Measurements from ENCODE around the gene PNKP.

PNKP gene

DNA sequence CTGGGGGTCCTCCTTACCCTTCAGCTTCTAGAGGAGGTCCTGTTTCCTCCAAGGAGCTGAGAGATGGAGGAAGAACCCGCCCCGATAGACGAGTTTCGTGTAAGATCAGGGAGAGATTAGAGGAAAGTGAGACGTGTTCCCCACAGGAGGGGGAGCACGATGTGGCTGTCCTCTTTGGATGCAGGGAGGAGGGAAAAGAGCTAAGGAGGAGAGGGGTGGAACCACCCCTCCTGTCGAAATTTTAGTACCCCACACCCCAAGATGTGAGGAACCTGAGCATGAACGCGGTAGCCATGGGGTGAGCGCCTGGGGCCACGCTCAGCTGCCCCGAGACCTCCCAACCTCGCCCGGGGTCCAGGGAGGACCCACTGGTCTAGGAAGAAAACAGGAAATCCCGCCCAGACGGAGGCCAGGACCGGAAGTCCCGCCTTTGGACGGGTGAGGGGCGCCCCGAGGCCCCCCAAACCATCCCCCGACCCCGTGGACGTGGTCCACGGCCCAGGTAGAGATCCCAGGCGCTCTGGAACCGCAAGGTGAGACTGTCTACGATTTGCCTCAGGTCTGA lies 8.6 kb upstream of the PNKP start:
- peaks cover 33 to 49% of the 10 kb centered on the region in 2 donors for H3K36me3 Mint-ChIP-seq
- no peak for ATAC-seq (replicated peaks)

DNA sequence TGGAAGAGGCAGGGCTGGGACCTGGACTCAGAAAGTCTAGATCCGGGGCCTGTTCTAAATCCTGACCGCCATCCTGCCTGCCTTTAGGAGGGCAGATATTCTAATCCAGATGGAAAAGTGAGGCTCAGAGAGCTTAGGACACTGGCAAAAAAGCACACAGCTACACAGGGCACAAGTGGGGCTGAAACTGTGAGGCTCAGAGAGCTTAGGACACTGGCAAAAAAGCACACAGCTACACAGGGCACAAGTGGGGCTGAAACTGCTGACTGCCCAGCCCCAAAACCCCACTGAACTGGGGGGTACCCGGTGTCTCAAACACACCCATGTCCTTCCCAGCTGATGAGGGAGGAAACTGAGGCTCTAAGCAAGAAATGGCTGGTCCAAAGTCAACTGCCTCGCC lies 7.8 kb upstream of the PNKP start:
- Mint-ChIP-seq H3K9me3 (no peaks in the 10 kb centered on the region), H3K27me3 (no peaks in the 10 kb centered on the region), H3K4me3 (no peak overlapping the region), H3K4me1 (peaks cover 27 to 58% of the 10 kb centered on the region in 2 donors), H3K36me3 (peaks cover 28 to 41% of the 10 kb centered on the region in 2 donors), H3K27ac (no peak overlapping the region)
- no peak for ATAC-seq (replicated peaks)
- no peak for DNase-seq

More for the DNA sequence above, 8.6 kb upstream of the PNKP start:
- Mint-ChIP-seq H3K27ac (no peak overlapping the region), H3K9me3 (no peaks in the 10 kb centered on the region), H3K4me1 (peaks cover 26 to 57% of the 10 kb centered on the region in 2 donors), H3K27me3 (no peaks in the 10 kb centered on the region), H3K4me3 (no peak overlapping the region)
- peak; percentile 49 for DNase-seq

GRCh38 chr19:49874503-49875157 lies 7.3 kb upstream of the PNKP start:
- Mint-ChIP-seq H3K4me1 (peaks cover 29 to 58% of the 10 kb centered on the region in 2 donors), H3K36me3 (peaks cover 26 to 38% of the 10 kb centered on the region in 2 donors), H3K27me3 (no peaks in the 10 kb centered on the region), H3K4me3 (peak overlapping the region in 1 of 2 donors; percentile 30), H3K9me3 (no peaks in the 10 kb centered on the region), H3K27ac (peak overlapping the region; percentile 43)
- ATAC-seq (replicated peaks) (no peak), DNase-seq (no peak)

- peaks cover 20 to 30% of the 10 kb centered on the region in 2 donors for H3K36me3 Mint-ChIP-seq
- ATAC-seq (replicated peaks) (no peak), DNase-seq (no peak)
- H3K9me3 Mint-ChIP-seq, result no peaks in the 10 kb centered on the region
- peak overlapping the region; percentile 43 for H3K27ac Mint-ChIP-seq
- peaks cover 25 to 50% of the 10 kb centered on the region in 2 donors for H3K4me1 Mint-ChIP-seq
- no peaks in the 10 kb centered on the region for H3K27me3 Mint-ChIP-seq
- no peak overlapping the region for H3K4me3 Mint-ChIP-seq
Observed at GRCh38 chr19:49873834-49874233, 6.5 kb upstream of the PNKP start.

- Mint-ChIP-seq H3K4me3 (no peak overlapping the region), H3K27ac (peak overlapping the region; percentile 78), H3K27me3 (no peaks in the 10 kb centered on the region), H3K4me1 (peaks cover 20 to 43% of the 10 kb centered on the region in 2 donors), H3K9me3 (no peaks in the 10 kb centered on the region), H3K36me3 (peaks cover 18 to 25% of the 10 kb centered on the region in 2 donors)
- ATAC-seq (replicated peaks) (no peak), DNase-seq (no peak)
Observed at GRCh38 chr19:49873129-49873521, 5.7 kb upstream of the PNKP start.

DNA sequence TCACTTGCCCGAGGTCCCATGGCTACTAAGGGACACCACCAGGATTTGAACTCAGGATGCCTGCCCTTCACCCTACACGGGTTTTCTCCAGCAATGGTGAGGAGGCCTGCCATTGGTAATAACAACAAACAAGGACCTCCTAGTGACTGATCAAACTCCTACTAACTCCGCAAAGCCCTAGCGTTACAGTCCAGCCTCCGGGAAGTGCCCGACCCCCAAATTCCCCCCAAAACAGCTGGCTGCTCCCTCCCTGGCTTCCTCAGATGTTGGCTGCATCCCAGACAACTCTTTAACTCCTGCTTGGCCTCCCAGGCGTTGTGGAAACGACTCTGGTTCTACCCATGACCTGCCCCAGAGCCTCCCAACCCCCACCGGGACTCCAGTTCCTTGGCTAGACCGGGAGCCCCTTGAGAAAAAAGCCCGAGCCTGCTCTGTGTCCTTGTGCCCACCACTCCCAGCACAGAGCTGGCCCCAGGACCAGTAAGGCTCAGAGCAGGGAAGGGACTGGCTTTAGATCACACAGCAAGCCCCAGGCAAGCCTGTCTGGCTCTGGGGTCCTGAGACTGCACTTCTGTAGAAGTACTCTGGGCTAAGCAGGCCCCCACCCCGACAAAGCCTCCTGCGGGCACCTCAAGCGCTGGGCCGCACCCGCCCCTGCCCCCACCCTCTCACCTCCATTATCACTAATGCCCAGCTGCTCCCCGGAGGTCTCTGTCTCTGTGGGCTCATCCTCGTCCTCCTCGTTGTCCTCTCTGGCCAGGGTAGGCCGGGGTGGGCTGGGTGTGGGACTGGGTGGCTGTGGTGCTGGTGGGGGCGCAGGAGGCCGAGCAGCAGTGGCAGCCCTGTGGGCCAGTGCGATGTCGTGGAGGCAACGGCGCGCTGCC lies 5.1 kb upstream of the PNKP start:
- H3K27me3 Mint-ChIP-seq, result no peaks in the 10 kb centered on the region
- no peak for ATAC-seq (replicated peaks)
- H3K36me3 Mint-ChIP-seq, result peaks cover 16 to 22% of the 10 kb centered on the region in 2 donors
- no peaks in the 10 kb centered on the region for H3K9me3 Mint-ChIP-seq
- no peak overlapping the region for H3K4me3 Mint-ChIP-seq
- H3K27ac Mint-ChIP-seq, result peak overlapping the region; percentile 72
- peaks cover 20 to 40% of the 10 kb centered on the region in 2 donors for H3K4me1 Mint-ChIP-seq
- no peak for DNase-seq

DNA sequence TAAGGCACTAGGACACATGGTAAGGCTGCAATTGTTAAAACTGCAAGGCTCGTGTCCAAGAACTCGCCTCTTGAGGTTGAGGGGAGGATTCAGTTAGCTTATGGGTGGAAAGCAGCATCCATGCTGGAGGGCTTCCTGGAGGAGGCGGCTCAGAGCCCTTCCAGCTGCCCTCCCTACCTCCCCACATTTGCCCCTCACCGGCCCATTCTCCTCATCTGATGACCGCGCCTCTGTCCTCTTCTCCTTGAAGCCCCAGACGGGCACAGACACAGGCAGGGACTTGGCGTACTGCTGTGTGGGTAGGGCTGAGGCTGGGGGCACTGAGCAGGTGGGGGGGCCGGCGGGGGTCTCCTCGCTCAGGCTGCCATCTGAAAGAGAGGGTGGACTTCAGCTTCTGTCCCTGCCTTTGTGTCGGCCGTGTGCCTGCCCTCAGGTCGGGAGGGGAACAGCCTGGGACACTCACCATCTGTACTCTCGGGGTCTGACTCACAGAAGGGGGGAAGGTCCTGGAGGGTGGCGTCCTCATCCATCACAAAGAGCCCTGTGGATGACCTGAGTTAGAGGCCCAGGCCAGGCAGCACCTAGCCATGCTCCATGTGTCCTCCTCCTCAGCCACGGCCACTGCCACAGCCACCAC lies 4.1 kb upstream of the PNKP start:
- no peaks in the 10 kb centered on the region for H3K27me3 Mint-ChIP-seq
- ATAC-seq (replicated peaks), result no peak
- DNase-seq, result no peak
- H3K9me3 Mint-ChIP-seq, result no peaks in the 10 kb centered on the region
- H3K36me3 Mint-ChIP-seq, result peaks cover 18 to 26% of the 10 kb centered on the region in 2 donors
- H3K27ac Mint-ChIP-seq, result no peak overlapping the region
- H3K4me3 Mint-ChIP-seq, result peak overlapping the region in 1 of 2 donors; percentile 18
- peaks cover 23 to 46% of the 10 kb centered on the region in 2 donors for H3K4me1 Mint-ChIP-seq

- H3K4me1 Mint-ChIP-seq, result peaks cover 24 to 52% of the 10 kb centered on the region in 2 donors
- no peaks in the 10 kb centered on the region for H3K27me3 Mint-ChIP-seq
- no peak for ATAC-seq (replicated peaks)
- H3K9me3 Mint-ChIP-seq, result no peaks in the 10 kb centered on the region
- no peak overlapping the region for H3K4me3 Mint-ChIP-seq
- H3K36me3 Mint-ChIP-seq, result peaks cover 21 to 31% of the 10 kb centered on the region in 2 donors
- DNase-seq, result no peak
- H3K27ac Mint-ChIP-seq, result peak overlapping the region; percentile 88
Observed at GRCh38 chr19:49870309-49870901, 3.0 kb upstream of the PNKP start.

- H3K9me3 Mint-ChIP-seq, result no peaks in the 10 kb centered on the region
- peak; percentile 77 to 79 for ATAC-seq (replicated peaks)
- no peak overlapping the region for H3K4me3 Mint-ChIP-seq
- peak; percentile 93 for DNase-seq
- peaks cover 26 to 37% of the 10 kb centered on the region in 2 donors for H3K36me3 Mint-ChIP-seq
- H3K4me1 Mint-ChIP-seq, result peaks cover 27 to 52% of the 10 kb centered on the region in 2 donors
- no peaks in the 10 kb centered on the region for H3K27me3 Mint-ChIP-seq
- peak overlapping the region; percentile 88 for H3K27ac Mint-ChIP-seq
Observed at GRCh38 chr19:49869484-49870308, 2.3 kb upstream of the PNKP start.

- H3K27me3 Mint-ChIP-seq, result no peaks in the 10 kb centered on the region
- DNase-seq (no peak), ATAC-seq (replicated peaks) (peak; percentile 27 to 30)
- H3K4me3 Mint-ChIP-seq, result no peak overlapping the region
- peaks cover 31 to 41% of the 10 kb centered on the region in 2 donors for H3K36me3 Mint-ChIP-seq
- peaks cover 27 to 55% of the 10 kb centered on the region in 2 donors for H3K4me1 Mint-ChIP-seq
- no peaks in the 10 kb centered on the region for H3K9me3 Mint-ChIP-seq
- no peak overlapping the region for H3K27ac Mint-ChIP-seq
Observed at GRCh38 chr19:49869009-49869483, 1.7 kb upstream of the PNKP start.

DNA sequence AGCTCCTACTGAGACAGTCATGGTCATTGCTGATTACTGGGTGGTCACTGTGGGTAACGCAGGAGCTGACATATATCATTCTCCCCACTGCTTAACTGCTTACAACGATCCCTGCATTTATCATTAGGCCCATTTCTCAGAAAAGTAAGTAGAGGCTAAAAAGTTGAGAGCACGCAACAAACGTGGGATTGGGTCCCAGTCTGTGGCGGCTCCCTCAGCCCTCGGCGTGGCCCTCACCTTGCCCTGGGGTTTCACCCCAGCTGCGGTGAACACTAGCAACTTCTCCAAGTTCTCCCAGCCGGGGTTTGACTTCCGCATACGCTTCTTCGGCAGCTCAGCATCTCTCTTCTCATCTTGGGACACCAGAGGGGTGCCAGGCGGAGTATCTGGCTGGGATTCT lies 2.5 kb downstream of the PNKP start:
- ATAC-seq (replicated peaks) (no peak), DNase-seq (no peak)
- H3K4me3 Mint-ChIP-seq, result peak overlapping the region in 1 of 2 donors; percentile 28
- H3K27me3 Mint-ChIP-seq, result no peaks in the 10 kb centered on the region
- peaks cover 23 to 52% of the 10 kb centered on the region in 2 donors for H3K4me1 Mint-ChIP-seq
- peaks cover 43 to 59% of the 10 kb centered on the region in 2 donors for H3K36me3 Mint-ChIP-seq
- H3K9me3 Mint-ChIP-seq, result no peaks in the 10 kb centered on the region
- H3K27ac Mint-ChIP-seq, result peak overlapping the region; percentile 47

- ATAC-seq (replicated peaks) (no peak), DNase-seq (no peak)
- H3K4me1 Mint-ChIP-seq, result peaks cover 23 to 54% of the 10 kb centered on the region in 2 donors
- no peak overlapping the region for H3K27ac Mint-ChIP-seq
- H3K4me3 Mint-ChIP-seq, result no peak overlapping the region
- H3K27me3 Mint-ChIP-seq, result no peaks in the 10 kb centered on the region
- no peaks in the 10 kb centered on the region for H3K9me3 Mint-ChIP-seq
- H3K36me3 Mint-ChIP-seq, result peaks cover 48 to 63% of the 10 kb centered on the region in 2 donors
Observed at GRCh38 chr19:49863935-49864320, 3.4 kb downstream of the PNKP start.
